Fibroblast of peridontal ligament (primary cell): ENCODE results near the gene WDR49.

Experiments used
- DNase-seq: peaks from one replicate; pipeline ENCODE4 v3.0.0-alpha.2; 2010; ENCODE audit errors: extremely low read depth

WDR49 gene

DNA sequence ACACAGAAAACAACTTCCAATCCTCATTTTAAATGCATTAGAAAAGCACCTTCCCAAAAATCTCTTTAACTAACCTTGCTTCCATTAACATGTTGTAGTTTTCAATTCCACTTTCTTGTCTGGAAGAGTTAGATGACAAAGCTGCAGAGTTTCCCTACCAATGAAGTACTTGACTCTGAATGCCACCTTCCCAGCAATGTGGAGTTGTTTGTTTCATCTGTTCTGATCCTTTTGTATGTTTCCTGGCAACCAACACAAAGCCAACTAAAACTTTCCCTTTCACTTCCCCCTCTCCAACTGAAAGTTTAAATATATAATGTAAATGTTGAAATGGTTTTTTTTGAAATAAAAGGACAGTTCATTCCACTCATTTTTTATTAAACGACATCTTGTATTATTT is at the start of gene WDR49:
TSS of gene WDR49 (minus strand) at position 183 of the 400 bp plus-strand sequence. CDS start 517 bp downstream, outside the sequence.
- no peak for DNase-seq

DNA sequence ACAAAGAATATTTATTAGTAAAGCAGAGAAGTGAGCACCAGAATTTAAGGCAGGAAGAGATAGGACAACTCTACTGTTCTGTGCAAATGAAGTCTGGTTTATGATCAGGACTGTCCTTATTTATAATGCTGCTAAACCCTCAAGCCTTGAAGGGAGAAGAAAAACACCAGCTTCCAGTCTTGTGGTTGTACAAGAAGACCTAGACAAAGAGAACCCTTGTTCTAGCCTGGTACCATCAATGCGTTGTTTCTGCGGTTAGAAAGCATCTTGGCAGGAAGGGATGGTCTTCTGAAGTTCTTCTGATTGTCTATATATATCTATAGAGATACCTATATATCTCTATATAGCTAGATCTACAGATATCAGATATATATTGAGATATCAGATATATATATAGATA is 47.2 kb upstream of the WDR49 start:
- DNase-seq = no peak

DNA sequence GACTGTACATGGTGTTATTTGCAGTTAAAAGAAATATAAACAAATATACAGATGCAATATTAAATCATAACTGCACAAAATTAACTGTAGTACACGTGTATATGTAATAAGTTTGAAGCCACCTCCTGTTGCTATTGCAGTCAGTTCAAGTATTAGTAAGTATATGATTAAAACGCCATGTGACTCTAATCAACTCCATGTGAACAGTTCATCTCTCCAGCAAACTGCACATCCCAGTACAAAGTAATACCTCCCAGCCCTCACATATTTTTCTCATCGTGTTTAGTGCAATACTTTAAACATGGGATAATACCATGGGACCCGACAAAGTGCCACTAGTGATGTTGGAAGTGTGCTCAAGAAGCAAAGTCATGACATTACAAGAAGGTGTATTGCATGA is 46.3 kb upstream of the WDR49 start:
- DNase-seq = peak; percentile 4

DNA sequence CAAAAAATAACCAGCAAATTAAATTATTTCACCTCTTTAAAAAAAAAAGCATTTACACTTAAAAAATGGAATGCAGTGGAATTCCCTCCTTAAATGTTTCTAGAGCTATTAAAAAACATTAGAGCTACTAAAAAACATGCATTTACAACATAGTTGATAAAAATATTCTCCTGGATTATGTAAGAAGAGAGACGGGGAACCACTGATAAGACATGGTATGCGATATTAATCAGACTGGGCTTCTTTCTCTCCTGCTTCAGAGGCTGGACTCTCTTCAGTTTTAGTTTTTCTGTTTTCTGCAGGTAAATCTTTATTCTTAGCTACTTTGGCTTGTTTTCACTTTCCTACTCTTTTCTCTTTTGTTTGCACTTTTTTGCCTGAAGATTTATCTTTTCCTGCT is 40.4 kb upstream of the WDR49 start:
- no peak for DNase-seq

DNA sequence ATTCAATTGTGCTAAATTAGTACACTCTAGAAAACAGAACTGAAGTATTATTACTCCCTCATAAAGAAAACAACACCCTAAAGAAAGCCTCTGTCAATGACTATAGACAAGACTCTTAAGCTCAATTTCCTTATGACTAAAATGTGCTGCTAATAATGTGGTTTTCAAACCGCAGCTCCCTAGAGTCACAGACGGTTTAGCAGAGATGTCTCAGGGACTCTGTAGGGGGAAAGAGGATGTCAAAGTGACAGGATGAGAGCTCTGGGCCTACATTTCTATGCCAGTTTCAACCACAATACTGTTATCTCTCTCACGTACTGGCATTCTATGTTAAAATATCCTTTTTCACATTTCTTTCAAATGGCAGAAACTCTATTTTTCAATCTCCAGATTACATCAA is 37.6 kb upstream of the WDR49 start:
- peak; percentile 6 for DNase-seq

DNA sequence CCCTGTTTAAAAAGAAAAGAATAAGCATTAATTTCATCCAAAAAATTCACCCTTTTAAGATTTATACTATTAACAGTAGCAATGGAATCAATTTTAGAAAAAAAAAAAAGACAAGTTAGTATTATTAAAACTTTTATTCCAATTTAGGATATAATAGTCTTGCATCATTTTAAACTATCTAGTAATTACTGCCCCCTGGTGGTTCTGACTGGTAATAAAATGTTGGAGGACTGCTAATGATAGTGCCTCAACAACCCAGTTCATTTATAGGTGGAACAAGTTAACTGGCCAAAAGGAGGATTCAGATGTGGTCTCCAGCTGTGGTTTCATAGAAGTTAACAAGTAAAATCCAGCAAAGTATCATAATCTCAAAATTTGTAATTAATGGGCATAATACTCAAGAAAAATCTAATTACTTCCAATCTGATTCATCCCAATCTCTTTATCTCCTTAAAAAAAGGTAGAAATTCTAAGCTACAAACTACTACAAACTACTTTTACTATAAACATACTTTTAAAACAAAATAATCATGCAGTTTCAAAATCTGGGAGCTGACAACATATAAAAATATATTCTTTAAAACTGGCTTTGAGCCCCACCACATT is 30.7 kb upstream of the WDR49 start:
- peak; percentile 73 for DNase-seq

DNA sequence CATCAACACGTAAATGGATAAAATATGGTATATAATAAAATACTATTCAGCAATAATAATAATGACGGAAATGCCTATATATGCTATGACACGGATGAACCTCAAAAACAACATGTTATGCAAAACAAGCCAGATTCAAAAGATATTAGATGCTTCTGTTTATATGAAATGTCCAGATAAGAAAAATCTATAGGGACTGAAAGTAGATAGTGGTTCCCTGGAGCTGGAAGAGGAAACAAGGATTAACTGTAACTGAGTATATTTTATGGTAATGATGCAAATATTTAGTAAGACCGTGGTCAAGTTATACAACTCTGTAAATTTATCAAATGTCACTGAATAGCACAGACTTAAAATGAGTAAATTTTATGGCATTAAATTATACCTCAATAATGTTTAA is 25.8 kb upstream of the WDR49 start:
- no peak for DNase-seq

DNA sequence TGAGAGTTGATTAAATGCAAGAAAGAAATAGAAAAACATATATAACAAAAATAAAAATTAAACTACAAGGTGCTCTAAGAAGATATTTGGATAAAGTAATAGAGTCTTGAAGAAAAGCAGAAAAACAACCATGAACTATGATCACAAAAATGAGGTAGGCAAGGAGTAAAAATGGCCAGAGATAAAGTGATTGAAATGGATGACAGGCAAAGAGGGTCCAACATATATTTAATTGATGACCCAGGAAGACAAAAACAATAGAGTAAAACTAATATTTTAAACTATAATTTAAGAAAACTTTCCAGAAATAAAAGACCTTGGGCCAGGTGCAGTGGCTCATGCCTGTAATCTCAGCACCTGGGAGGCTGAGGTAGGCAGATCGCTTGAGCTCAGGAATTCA is 22.1 kb upstream of the WDR49 start:
- peak; percentile 7 for DNase-seq

DNA sequence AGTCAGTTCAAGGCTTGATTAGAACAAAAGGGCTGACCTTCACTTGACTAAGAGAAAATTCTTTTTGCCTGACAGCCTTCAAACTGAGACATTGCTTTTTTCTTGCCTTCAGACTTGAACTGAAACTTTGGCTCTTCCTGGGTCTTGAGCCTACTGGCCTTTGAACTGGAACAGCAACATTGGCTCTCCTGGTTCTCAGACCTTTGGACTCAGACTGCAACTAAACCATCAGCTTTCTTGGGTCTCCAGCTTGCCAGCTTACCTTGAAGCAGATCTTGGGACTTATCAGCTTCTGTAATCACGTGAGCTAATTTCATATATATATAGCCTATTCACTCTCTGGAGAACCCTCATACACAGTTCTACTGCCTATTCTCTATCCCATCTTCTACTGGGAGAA is 19.5 kb upstream of the WDR49 start:
- no peak for DNase-seq

DNA sequence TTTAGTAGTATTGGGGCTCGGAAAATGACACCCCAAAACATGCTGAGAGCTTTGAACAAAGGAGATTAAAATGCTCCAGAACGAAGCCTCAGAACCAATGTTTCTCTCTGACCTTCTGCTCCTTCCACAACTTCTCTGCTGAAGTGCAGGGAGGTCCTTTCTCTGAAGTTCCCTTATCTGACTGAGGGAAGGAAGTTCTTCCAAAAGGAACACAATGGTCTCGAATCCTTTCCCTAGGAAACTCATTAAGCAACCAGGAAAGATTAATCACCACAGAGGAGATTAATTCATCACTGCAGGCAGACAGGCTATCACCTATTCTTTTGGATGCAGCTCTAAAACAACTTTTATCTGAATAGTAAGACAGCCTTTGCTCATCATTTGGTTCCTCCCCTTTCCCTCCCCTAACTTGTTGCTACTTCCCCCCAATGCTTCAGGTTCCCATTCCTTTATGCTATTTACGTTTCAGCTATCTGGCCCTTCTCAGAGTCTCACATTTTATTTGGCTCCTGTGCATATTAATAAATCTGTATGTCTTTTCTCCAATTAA is 18.2 kb upstream of the WDR49 start:
- DNase-seq = no peak

DNA sequence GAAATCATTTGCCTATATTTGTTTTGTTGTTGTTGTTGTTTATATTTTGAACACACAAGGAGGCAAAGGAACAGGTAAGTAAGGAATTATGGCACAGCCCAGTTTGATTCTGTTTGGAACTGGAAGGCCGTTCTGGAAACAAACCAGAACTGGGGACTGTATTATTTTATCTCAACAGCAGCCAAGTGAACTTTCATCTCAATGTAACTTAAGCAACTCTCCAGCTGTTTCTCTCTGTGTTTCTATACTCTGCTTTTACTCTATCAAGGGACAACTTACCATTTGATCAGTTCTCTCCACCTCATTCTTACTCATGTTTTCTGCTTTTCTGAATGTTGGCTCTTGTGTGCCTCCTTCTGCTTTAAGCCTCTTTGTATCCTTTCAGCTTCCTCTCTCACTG is 16.0 kb upstream of the WDR49 start:
- no peak for DNase-seq

DNA sequence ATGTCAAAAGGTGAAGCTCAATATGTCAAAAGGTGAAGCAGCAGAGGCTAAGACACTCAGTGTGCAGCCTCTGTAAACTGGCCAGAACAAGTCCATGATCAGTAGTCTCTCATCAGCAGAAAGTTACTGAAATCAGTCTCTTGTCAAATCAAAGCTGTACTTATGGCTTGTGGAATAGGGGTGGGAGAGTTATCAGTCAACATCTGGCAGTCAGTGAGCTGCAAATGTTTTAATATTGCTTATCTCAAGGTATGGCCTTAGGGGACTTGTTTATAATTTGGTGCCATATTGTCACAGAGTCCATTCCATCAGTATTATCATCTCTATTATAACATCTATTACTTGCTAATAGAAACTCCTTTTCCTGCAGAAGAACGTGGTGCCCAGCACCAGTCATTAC is 14.9 kb upstream of the WDR49 start:
- no peak for DNase-seq

DNA sequence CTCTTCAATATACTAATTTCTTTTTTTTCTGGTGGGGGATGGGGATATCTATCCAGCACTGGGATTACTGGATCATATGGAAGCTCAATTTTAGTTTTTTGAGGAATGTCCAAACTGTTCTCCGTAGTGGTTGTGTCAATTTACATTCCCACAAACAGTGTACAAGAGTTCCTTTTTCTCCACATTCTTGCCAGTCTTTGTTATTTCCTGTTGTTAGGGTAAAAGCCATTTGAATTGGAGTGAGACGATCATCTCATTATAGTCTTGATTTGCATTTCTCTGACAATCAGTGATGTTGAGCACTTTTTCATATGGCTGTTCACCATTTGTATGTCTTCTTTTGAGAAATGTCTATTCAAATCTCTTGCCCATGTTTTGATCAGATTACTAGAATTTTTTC is 12.8 kb upstream of the WDR49 start:
- DNase-seq = no peak

DNA sequence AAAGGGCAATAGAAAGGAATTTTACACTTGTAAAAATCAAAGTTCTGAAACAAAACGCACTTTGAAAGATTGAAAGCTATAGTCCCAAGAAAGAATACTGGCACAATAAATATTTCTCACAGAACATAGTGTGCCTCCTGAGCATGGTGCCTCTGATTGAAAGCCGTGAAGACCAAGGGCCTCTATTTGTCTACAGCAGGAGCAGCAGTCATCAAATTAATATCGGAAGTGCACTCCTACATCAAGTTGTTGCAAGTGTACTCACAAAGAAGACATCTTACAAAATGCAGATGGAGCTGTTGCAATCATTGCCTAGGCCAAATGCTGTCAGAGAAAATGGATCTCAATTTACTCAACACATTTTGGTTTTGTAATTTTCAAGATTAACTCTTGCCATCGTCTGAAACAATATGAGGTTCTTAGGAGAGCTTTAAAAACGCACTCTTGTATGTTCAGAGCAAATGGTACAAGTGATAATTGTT is 9.2 kb upstream of the WDR49 start:
- DNase-seq = no peak

DNA sequence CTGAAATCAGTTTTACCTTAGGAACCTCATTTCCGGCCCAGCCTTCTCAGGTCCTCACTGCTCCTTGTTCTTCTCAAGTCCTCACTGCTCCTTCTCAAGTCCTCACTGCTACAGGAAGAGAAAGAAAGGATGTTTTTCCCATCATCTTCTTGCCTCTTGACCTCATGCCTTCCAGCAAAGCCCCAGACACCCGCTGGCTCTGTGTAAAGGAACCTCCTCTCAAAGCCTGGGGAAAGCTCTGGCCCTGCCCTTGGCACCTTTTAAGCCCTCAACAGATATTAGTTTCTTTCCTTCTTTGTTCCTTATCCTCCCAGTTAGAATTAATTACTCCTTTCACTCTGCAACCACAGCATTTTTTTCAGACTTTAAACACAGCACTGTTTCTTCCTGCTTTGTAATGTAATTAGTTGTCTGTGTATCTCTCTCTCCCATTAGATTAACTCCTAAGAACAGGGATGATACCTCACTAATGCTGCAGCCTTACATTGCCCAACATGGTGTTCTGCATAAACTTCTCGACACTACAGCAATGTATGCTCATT is 4.0 kb upstream of the WDR49 start:
- no peak for DNase-seq

DNA sequence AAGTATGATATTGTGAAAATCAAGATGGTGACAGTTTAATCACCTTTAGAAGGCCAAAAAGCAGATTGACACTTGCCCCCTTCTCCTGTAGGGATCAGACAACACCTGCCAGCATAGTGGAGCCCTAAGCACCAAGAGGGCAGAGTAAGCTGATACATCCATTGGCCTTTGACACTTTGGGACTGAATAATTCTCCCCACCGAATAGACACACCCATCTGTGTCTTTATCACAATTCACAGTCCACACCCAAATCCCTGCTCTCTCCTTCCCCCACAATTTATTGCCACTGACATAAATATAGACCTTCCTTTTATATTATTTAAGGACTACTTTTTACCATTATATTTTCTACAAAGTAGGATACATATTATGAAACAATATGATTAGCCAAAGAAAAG is 3.1 kb upstream of the WDR49 start:
- no peak for DNase-seq

DNA sequence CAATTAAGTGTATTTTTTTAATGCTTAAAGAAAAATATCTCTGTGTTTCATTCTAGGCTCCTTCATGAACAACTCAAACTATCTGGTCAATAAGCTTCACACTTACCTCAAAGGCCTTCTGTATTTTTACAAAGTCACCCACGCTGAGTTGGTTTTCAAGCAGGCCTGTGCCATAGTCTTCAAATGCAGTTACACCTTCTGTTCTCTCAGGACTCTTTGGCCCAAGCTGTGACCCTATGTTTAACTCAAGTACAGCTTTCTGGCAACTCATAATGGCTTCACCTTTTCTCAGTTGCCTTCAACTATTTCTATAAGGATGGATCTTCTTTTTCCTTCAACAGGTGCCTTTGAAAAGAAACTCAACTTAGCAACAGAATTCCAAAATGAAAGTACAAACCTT is 587 bp downstream of the WDR49 start:
- no peak for DNase-seq

DNA sequence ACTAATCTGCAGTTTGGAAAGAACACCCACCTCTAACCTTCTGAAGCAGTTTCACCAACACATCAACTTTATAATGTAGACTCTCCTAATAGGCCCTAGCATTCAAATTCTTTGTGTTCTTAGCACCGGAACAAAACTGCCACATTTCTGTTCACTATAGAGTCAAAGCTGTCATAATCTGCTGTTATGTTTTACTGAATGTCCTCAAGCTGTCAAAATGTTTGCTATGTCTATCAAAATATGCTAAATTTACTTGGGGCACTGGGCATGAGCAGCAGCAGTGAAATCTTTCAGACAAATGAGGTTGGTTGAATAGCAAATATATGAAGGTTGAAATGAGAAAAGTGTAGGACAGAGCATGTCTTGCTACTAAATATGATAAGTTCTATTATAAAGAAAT is 1.9 kb downstream of the WDR49 start:
- no peak for DNase-seq

DNA sequence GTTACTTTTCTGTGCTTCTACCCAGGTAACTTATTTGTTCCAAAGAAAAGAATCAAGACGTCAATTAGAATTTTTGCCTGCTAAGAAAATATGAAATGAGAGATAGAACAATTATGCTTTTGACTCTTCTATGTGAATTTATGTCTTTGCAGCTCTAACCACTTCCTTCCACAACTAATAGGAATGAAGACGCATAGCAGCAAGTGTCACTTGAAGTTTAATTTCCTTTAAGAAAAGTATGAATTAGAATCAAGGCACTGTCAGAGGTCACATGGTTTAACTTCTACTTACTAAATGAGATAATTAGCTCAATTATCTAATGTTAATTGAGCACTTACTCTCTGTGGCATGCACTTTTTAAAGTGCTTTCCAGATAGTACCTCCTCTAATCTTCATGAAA is 3.3 kb downstream of the WDR49 start:
- DNase-seq = no peak

DNA sequence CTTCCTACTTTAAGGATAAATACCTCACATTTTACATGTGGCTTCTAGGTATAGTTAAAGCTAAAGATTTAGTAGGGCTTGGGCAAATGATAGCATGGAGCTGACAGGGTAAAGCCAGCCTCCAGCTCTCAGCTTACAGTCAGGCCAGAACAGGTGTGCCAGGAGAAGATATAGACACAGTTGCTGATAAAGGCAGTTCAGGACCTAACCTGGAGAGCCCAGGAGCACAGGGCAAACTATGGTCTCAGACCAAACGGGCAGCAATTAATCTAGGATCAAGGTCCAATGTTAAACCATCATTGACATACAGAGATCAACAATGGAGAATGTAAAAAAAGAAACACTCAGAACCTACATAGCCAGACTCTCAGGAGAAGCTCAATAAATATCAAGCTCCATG is 4.0 kb downstream of the WDR49 start:
- no peak for DNase-seq

DNA sequence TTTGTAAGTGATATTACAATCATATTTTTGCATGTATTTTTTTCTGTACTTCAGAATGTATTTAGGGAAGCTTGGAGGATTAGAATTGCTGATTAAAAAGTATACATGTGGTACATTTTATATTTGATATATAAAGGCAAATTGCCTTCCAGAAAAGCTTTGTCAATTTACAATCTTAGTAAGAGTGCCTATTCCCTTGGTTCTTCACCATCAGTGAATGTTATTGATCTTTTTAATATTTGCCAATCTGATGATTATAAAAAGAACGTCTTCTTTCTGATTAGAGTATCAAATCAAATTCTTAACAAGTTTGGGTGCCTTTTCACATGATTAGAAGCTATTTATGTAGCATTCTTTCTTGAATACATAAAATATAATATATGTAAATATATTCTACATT is 9.1 kb downstream of the WDR49 start:
- DNase-seq = no peak

DNA sequence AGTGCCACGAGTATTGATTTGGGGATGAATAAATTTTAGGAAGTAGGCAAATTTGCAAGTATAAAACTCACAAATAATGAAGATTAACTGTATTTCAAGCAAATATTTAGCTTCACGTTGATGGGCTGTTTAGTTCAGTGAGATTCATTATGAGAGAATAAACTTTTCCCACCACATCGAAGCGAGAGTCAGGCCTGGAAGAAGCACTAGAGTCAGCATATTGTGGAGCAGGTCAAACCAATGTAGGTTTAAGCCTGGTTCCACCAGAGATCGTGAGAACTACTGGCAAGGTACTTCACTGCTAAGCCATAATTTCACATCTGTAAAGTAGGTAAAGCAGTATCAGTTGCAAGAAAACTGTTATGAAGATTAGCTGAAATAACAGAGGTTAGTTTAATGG is 22.3 kb downstream of the WDR49 start:
- no peak for DNase-seq

DNA sequence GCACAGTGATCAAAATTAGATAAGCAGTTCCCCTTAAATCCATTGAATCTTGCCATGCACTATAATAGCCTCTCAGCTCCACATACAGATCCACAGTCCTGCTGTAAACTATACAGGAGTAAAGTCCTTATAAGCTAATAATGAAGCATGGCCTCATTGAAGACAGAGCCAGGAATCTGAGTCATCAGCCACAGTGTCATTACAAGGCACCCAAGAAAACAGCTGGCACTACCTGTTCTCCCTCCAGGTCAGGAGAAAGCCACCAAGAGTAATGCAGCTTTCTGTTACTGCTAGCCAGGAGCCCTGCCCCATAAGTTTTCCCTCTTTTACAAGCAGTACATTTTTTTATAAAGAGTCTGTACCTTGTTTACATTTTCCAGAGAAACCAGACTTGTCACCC is 27.3 kb downstream of the WDR49 start:
- no peak for DNase-seq

DNA sequence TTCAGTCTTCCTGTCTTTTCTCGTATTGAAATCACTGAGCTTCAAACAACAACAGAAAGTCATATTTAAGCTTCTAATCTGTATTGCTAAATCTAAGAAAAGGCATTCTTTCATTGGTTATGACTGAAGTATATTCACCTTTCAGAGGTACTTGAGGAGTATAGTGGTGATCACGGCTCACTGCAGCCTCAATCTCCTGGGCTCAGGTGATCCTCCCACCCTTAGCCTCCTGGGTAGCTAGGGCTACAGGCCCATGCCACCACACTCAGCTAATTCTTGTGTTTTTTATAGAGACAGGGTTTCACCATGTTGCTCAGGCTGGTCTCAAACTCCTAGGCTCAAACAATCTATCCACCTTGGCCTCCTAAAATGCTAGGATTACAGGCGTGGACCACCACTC is 38.7 kb downstream of the WDR49 start:
- no peak for DNase-seq
